GM18870 (cell line): ENCODE data around the gene CMTM8.

Experiments
- ATAC-seq: cut with Tn5 transposase; IDR thresholded peaks from one replicate; pipeline ENCODE4 v1.9.1; 2021; ENCODE audit warnings: moderate library complexity; ENCODE audit not compliant: unreplicated experiment

The CMTM8 gene

DNA sequence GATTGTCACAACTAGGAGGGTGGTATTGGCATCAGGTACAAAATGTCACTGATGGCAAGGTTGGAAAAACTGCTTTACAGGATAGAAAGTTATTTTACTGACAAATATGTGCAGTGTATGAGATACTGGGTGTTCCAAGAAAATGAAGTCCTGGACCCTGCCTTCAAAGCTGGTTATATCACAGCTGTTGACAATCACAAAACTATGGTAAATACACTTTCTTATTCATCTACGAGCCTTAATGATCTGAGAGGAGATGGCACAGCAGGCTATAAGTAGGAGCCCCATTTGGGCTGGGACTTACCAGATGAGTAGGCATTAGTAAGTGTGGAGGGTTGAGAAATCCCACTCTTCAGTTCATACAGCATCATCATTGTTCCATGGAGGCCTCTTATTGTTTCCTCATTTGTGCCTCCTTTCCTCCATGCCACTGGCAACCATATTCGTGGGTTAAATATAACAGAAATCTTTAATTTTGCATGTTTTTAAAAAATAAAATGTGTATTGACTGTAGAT lies 66.9 kb downstream of the CMTM8 start:
- ATAC-seq, result no peak

DNA sequence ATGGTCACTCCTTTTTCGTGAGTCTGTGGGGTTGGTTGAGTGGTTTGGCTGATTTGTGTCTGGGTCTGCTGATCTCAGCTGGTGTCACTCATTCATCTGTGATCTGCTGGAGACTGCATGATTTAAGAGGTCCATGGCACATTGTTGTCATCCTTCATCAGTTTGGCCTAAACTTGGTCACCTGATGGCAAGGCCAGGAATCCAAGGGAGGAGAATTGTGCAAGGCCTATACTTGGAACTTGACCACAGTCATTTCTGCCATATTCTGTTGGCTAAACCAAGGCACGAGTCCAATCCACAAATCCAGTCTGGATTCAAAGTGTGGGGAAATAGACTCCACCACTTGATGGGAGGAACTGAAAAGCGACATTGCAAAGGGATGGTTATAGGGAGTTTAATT lies 67.6 kb downstream of the CMTM8 start:
- ATAC-seq, result no peak

DNA sequence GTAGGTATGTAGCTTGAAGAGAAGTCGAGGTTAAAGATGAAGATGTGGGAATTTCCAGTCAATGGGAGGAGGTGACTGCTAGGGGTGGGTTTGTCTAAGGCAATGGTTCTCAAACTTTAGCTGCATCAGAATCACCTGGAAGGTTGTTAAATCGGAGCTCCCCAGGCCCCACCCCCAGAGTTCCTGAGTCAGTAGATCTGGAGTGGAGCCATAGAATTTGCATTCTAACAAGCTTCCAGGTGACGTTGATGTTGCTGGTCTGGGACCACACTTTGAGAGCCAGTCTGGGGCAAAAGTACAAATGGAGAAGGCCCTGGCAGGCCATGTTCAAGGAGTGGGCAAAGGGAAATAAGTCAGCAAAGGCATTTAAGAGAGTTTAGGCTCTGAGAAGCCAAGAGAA lies 69.1 kb downstream of the CMTM8 start:
- no peak for ATAC-seq

DNA sequence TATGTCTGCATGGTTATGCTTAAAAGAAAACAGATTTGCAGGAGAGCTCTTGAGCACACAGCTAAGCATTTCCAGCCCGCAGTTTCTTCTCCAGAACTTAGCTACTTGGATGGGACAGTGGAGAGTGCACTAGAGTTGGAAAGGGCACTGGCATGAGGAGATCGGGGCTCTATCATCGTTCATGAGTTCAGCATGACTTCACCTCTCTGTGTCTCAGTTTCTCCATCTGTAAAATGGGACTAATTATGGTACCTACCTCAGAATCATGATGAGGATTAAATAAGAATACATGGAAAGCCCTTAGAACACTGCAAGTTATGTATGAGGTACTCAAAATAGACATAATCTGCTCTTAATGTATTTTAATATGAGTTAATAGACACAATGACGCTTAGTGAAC lies 69.9 kb downstream of the CMTM8 start:
- no peak for ATAC-seq

DNA sequence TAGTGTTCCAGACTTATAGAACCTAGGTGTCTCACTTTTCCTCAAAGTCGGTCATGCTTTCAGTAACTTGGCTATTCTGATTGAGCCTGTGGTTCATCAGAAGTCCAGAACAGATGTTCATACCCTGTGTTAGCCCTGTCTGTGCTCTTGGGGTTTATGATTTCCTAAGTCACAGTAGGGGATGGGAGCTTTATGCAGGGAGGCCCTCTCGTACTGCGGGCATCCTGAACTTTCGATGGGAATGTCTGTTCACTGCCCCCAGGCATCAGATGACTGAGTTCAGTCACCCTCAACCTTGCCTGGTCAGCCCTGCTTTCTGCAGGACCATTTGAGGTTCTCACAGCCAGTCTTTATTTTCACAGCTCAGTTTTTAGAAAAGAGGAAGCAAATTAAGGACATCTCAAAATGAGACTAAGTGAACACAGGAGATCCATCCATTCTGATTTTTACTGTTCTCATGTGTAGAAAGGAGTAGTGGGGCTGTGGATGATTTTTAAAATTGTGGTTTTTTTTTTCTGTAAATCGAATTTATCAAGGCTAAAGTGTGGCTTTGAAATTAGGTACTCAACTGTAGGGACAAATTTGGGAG lies 71.3 kb downstream of the CMTM8 start:
- no peak for ATAC-seq

DNA sequence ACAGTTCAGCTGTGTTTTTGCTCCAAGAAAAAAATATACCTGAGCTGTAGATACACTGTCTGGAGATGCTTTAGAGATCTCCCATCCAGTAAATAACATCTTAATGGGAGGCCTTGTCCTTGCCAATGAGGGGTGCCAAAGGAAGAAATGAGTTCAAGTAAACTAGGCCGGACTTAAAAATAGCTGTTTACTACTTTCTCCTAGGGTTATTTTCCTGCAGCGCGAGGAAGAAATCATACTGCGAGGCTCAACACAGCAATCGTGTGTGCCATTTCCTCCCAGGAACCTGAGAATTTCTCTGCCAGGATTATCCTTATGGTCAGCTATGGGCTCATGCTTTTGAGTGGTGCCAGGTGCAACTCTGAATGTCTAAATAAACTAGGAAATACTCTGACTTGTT lies 71.9 kb downstream of the CMTM8 start:
- no peak for ATAC-seq

DNA sequence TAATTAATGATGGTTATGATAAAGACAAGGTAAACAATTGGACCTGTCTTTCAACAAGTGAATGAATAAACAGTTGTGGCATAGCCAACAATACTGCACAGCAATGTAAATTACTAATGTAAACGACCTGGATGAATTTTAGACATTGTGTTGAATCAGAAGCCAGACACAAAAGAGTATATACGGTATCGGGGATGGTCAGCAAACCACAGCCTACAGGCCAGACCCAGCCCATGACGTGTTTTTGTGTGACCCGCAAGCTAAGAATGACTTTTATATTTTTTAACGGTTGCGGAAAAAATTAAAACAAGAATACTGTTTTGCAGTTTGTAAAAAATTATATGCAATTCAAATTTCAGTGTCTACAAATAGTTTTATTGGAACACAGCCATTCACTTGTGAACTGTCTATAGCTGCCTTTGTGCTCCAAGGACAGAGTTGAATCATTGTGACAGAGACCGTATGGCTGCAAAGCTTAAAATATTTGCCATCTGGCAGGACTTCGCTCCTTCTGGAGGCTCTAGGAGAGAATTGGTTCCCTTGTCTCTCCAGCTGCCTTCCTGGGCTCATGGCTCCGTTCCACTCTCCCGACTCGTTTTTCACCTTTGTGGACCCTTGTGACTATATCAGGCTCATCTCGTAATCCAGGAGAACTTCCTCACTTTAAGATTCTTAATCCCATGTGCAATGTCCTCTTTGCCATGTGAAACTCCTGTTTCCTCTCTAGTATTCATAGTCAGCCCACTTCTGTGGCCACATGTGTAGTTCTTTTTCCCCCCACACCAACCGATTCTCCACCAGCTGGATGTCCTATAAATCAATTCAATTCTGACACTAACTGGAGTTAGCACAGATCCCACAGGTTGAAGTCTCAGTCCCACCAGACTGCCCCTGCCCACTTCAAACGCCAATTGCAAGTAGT lies 72.7 kb downstream of the CMTM8 start:
- ATAC-seq, result no peak

DNA sequence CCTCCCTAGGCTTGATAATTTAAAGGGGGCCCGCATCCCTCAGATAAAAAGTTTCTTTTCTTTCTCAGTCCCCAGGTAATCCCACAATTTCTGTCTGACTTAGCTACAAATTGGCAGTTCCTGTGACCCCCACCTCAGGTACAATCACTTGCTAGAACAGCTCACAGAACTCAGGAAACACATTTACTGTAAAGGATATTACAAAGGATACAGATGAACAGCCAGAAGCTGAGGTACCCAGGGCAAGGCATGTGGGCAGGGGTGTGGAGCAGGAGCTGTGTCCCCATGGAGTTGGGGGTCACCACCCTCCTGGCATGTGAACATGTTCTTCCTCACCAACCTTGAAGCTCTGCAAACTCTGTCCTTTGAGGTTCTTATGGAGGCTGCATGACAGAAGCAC lies 73.8 kb downstream of the CMTM8 start:
- no peak for ATAC-seq

DNA sequence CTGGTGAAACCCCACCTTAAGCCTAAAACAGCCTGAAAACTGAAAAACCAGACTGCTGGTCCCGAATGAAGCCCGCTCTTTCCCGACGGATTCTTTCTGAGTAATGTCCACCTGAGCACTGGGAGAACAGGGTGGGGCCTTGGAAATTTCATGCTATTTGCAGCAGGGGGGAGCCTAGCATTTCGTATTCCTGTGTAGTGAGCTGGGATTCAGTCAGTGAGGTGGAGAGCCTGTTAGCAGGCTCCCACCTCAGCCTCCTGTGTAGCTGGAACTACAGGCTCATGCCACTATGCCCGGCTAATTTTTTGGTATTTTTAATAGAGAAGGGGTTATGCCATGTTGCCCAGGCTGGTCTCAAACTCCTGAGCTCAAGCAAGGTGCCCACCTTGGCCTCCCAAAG lies 74.7 kb downstream of the CMTM8 start:
- no peak for ATAC-seq

DNA sequence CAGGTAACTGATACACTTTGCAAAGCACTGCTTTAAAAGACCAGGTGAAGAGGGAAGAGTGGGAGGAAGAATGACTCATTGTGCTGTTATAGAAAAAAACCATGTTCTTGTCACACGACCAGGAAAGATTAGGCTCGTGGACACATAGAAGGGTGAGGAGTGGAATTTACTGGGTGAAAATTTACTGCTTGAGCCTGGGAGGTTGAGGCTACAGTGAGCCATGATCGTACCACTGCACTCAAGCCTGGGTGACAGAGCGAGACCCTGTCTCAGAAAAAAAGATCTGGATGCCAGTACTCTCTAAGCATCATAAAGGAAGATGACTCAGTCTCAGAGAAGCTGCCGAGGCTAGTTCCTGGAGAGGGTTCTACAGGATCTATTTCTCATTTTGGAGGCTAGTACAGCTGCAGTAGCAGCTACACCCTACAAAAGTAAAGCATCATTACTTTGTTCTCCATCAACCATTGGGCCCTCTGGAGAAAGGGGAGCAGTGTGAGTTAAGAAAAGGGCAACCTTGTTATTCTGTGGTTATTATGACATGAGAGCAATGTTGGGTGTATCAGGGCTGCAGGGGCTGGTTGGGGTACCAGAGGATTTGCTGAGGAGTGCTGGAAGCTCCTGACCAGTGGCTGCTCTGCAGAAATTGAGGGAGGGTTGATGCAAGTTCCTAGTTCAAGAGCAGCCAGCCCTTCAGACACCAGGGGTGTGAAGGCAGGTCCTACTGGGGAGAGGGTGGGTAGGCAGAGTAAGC lies 75.4 kb downstream of the CMTM8 start:
- ATAC-seq, result no peak

DNA sequence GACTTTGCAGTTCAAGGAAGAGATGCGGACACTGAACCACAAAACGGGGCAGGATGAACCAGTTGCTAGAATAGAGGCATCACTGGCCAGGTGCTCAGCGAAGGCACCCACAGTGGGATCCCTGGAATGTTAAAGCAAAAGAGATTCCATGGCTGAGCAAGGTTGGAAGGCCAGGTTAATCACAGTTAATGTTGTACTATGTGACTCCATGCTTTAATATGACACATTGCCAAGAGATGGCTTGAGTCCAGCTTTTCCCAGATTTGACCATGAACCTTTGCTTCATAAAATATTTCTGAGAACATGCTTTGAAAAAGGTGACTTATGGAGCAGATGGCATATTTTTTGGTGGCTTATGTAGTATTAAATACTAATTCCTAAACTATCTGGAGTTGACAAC lies 77.0 kb downstream of the CMTM8 start:
- no peak for ATAC-seq

DNA sequence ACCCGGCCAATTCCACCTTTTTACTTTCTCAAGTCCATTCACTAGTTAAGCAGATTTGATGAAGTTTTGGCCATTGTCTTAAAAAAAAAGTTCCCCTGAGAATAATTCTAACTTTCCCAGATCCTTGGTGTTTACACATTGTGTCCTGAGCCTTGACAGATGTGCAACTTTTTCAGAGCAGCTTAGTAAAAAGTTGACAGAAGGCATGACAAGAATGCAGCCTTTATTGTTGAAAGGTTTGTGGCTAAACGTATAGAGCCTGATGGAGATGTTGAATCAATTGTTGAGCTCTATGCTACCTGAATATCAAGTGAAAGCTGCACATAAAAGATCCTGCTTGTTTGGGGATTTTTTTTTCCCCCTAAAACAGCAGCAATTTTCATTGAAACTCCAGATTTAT lies 77.8 kb downstream of the CMTM8 start:
- no peak for ATAC-seq

DNA sequence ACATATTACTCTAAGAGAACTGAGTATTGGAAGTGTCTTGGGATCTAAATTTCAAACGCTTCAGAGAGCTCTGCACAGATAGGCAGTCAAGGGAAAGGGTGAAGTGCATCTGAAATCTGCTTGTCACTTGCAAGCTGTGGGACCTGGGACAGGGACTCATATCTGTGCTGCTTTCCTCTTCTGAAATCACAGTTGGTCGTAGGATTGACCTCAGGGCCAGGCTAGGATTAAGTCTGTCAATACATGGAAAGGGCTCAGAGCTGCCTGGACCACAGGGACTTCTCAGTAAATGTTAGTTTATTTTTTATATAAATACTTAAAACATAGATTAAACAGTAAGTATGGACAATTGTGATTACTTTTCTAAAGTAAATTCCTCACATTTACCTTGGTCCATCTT lies 78.5 kb downstream of the CMTM8 start:
- no peak for ATAC-seq

DNA sequence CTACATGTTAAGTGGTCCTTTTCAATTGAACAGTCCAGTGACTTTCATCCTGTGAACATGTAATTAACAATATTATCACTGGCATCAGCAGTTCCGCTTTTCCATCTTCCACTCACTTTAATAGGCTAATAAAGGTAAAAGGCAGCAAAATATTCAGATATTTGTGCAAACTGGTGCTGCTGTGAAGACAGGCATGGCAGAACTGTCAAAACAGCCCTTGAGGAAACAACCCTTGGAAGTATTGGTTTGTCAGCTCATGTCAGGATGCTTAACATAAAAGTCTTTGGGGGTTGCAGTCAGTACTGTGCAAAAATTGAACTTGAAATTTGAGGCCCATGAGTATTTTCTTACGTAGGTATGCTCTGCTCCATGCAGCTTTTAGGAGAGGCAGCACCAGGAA lies 81.1 kb downstream of the CMTM8 start:
- no peak for ATAC-seq

DNA sequence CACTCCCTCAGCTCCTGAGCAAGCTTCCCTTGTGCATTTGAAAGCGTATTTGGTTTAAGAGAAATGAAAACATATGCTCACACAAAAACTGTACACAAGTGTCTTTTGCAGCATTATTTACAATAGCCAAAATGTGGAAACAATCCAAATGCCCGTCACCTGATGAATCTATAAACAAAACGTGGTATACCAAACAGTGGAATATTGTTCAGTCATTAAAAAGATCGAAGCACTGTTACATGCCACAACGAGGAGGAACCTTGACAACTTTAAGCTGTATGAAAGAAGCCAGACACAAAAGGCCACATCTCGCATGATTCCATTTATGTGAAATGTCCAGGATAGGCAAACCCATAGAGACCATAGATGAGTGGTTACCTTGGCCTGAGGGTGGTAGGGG lies 81.6 kb downstream of the CMTM8 start:
- ATAC-seq, result no peak

DNA sequence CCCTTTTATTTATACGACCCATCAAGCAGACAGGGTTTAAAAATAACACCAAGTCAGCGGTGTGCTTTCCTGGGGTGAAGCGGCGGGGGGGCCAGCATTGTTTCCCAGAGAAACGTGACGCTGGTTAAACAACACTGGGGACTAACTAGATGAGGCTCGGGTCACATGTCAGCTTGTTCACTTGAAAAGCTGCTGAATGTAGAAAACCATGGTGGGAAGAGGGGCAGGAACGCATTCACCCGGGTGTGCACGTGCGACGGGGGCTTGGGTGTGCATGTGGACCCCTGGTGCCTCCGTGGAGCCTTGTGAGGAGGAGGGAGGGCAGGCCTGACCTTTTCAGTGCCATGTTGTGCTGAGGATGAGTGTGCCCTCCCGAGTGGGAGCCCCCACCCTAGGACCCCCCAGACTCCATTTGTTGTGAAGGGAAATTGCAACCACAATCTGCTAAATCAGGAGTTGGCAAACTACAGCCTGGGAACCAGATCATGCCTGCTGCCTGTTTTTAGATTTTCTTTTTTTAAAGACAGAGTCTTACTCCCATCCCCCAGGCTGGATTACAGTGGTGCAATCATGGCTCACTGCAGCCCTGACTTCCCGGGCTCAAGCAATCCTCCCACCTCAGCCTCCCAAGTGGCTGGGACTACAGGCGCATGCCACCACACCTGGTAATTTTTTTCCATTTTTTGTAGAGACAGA lies 82.8 kb downstream of the CMTM8 start:
- no peak for ATAC-seq

DNA sequence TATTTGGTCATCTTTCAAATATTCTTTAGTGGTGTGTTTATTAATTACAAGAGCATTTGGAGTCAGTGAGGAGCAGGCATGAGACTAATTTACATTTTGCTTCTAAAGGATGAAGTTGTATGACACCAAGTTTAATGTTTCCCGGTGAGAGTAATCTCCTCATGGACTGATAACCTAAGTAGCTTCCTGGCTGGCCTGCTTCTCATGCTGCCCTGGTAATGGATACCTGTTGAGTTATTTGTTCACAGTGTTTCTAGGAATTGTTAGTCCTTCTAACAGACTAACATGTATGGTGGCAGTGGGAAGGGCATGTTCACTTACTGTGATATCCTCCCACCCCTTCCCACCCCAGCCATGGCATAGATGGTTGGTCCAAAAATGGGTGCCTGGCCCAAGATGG lies 83.8 kb downstream of the CMTM8 start:
- ATAC-seq, result no peak

DNA sequence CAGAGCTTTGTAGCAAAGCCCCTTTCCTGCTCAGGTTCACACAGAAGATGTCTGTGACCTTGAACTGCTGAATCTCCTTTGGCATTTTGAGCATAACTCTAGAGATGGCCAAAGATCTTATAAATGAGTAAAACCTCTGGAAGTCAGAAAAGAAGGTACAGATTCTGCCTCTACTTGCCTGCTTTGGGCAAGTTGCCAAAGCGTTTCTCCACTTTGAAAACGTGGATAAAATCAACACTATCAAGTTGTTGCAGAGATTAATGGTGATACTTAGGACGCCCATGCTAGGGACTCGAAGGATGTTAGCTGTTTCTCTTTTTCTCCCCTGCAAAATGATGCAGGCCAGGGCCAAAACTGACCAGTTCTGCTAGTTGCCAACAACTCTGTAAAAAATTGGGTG lies 85.1 kb downstream of the CMTM8 start:
- no peak for ATAC-seq

DNA sequence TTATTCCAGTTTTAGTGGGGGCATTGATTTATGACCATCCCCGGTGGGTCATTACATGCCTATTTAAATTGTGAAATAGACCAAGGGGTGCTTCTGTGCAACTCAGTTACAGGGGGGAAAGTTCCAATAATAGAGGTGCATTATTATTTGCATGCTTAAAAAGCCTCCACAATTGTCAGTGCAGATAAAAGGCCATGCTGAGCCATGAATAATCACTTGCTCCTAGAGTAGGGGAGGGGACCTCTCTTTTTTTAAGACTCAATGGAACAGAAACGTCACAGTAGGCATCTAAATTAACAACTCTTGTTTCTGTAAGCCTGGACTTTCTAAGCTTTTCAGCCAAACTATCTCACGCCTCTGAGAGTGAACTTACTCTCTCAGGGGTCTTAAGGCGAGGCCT lies 86.7 kb downstream of the CMTM8 start:
- no peak for ATAC-seq

DNA sequence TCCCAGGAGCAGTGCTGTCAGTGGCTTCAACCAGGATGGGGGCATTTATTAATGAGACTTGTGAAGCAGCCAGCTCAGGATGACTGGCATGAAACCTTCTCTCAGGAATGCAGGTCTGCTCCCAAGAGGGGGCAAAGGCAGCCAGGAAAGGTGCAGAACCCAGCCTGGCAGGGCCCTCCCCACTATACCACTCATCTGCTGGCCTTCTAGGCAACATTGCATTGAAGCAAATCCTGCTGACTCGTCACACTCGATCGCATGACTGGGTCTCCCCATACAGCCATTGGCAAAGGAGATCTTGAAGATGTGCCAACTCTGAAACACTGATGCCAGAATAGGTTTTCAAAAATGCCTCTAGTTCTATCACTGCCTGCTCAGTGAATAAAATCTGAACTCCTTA lies 87.4 kb downstream of the CMTM8 start:
- ATAC-seq, result no peak

DNA sequence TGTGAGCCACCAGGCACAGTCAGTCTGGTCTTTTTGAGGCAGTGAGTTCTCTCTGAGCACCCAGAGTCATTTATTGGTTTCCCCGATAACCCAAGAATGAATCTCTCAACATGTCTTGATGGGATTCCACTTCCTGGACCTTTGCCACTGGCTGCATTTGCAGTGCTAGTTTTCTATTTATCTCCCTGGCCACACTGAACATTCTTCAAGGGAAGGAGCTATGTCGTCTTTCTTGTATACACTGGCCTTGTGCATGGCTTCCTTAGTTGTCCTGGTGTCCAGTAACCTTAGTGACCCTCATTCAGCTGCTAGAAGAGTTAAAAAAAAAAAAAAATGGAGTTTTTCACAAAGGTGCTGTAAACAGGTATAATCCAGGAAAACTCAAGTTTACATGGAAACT lies 88.3 kb downstream of the CMTM8 start:
- ATAC-seq, result no peak
